Adrenal gland (tissue), 12 donors: ENCODE measurements around the gene CTNND2. TPM values are rescaled to one million over a fixed set of nuclear protein-coding genes. Genes with fewer than 3 reads are reported as not detected.

Experiments
- DNase-seq, 7 donors: peaks; one replicate each; pipeline ENCODE4 v3.0.0-alpha.2; 2019 to 2020
- H3K27ac ChIP-seq, 5 donors: fragments of 200-600 bp; sonication (generic) in 4 of 5; 1 replicate in 3 of 5; 2 replicates in 2 of 5; pipeline versions ENCODE4 v1.5.1 to v1.8.0; 2016 to 2020; ENCODE audit warnings: mild to moderate bottlenecking in 1 of 5
- H3K27me3 ChIP-seq: fragments of 200-600 bp; 2 replicates; pipeline ENCODE4 v1.8.0; 2021
- H3K36me3 ChIP-seq, 2 donors: fragments of 200-600 bp; replicated peaks in 1 of 2; 1 replicate in 1 of 2; 2 replicates in 1 of 2; pipeline versions ENCODE4 v1.5.1 to v1.8.0; 2018 to 2022
- H3K4me1 ChIP-seq, 2 donors: fragments of 200-600 bp; replicated peaks in 1 of 2; 1 replicate in 1 of 2; 2 replicates in 1 of 2; pipeline versions ENCODE4 v1.5.1 to v1.8.0; 2018 to 2021
- H3K4me3 ChIP-seq, 4 donors: fragments of 200-600 bp; sonication (generic) in 3 of 4; one replicate each; pipeline ENCODE4 v1.5.1; 2016 to 2018
- H3K9me3 ChIP-seq, 3 donors: fragments of 200-600 bp; sonication (generic) in 1 of 3; replicated peaks in 1 of 3; 1 replicate in 2 of 3; 2 replicates in 1 of 3; pipeline versions ENCODE4 v1.5.1 to v1.8.0; 2016 to 2021
- POLR2A ChIP-seq, 2 donors: fragments of 450-650 bp; IDR thresholded peaks; one replicate each; pipeline ENCODE4 v1.6.1; 2017; ENCODE audit warnings: antibody characterized with exemption in 2 of 2, mild to moderate bottlenecking in 2 of 2, moderate library complexity in 1 of 2
- WGBS, 4 donors: extraction: QIAGEN DNeasy Blood & Tissue Kit in 2 of 4; methylation state at CpG; one replicate each; pipeline versions ENCODE4 v1.1.5 to v1.1.7; 2013 to 2017; 5-methylcytosine and 5-hydroxymethylcytosine counted together
- intact Hi-C, 2 donors: fragments of 100-400 bp; cut with DNase I; formaldehyde crosslinking; loops; one replicate each; pipeline versions ENCODE4 v1.14.1 to v1.15.0; 2022 to 2023
- polyA plus RNA-seq, 3 donors: library from polyadenylated mRNA; stranded (reverse); fragments of 200-250 nt in 2 of 3; fragments of 350-450 nt in 1 of 3; fragmentation: Illumina TruSeq in 1 of 3; extraction: RNeasy Lipid Tissue Mini Kit (QIAGEN cat#74804) in 1 of 3; gene quantifications; one replicate each; pipeline ENCODE4 v1.2.3, GENCODE V29; 2013 to 2014
- total RNA-seq, 9 donors: library from RNA; depleted of rRNA in 4 of 9; stranded (reverse); fragments of >200 nt in 4 of 9; fragments of 120-200 nt in 1 of 9; fragmentation: NEBNext Ultra II Directional in 1 of 9; extraction: Animal tissue kit (Norgen Biotek cat#: 25700) in 1 of 9; gene quantifications; one replicate each; pipeline versions ENCODE4 v1.1.0 to v1.2.4, GENCODE V29; 2013 to 2023
- TF ChIP-seq, protein P1 (sequence below), 6 experiments: fragments of 450-650 bp in 4 of 6; fragments of 200-600 bp in 2 of 6; sonication (generic) in 1 of 6; IDR thresholded peaks; 1 replicate in 5 of 6; 2 replicates in 1 of 6; pipeline versions ENCODE4 v1.5.1 to v1.8.0; 2016 to 2021; ENCODE audit warnings: antibody characterized with exemption in 6 of 6, mild to moderate bottlenecking in 2 of 6, moderate library complexity in 1 of 6
- donor health status: healthy with polysubstance abuse.
- donor health status: Bipolar disorder and iron deficiency.
- donor health status: DM: yes; HTN: yes; CAD: no.
- donor health status: DM: no; HTN: no; CAD: no.
- donor health status: DM: no; HTN: no; CAD: no.
- donor health status: DM: yes; HTN: yes; CAD: no.

The CTNND2 gene
- total and polyA plus RNA-seq, 12 donors = 0.34 to 4.2 (median 1.1) TPM; not detected in 1

DNA sequence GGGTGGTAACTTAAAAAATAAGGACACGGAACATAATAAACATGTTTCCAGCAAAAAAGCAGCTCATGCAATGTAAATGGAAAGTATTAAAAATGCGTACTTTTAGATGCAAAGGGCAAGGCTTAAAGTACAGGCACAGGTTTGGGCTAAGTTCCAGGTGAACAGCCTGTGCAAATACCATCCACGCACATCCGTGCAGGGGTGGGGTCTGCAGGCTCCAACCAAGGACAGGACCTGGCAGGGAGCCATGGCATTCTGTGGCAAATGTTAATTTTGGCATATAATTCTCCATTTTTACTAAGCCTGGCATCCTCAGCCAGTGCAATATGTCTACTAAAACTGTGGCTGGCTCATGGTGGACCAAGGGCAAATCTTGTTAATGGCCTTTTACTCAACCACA lies 777.4 kb downstream of the CTNND2 start:
- intact Hi-C loops = no loop called here
- Histone ChIP-seq H3K4me3 (no peak overlapping the region), H3K27ac (no peak overlapping the region), H3K9me3 (no peaks in the 10 kb centered on the region), H3K4me1 (no peaks in the 10 kb centered on the region), H3K27me3 (no peaks in the 10 kb centered on the region), H3K36me3 (no peaks in the 10 kb centered on the region)
- TF ChIP-seq, protein P1, sequence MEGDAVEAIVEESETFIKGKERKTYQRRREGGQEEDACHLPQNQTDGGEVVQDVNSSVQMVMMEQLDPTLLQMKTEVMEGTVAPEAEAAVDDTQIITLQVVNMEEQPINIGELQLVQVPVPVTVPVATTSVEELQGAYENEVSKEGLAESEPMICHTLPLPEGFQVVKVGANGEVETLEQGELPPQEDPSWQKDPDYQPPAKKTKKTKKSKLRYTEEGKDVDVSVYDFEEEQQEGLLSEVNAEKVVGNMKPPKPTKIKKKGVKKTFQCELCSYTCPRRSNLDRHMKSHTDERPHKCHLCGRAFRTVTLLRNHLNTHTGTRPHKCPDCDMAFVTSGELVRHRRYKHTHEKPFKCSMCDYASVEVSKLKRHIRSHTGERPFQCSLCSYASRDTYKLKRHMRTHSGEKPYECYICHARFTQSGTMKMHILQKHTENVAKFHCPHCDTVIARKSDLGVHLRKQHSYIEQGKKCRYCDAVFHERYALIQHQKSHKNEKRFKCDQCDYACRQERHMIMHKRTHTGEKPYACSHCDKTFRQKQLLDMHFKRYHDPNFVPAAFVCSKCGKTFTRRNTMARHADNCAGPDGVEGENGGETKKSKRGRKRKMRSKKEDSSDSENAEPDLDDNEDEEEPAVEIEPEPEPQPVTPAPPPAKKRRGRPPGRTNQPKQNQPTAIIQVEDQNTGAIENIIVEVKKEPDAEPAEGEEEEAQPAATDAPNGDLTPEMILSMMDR (IDR thresholded peaks at IDR 0.05) = no peak
- no peak for TF ChIP-seq POLR2A (IDR thresholded peaks at IDR 0.05)
- WGBS, 4 donors = 72 to 81% (median 77%) methylated on average over 4 of the region's 4 CpGs
- DNase-seq = no peak

DNA sequence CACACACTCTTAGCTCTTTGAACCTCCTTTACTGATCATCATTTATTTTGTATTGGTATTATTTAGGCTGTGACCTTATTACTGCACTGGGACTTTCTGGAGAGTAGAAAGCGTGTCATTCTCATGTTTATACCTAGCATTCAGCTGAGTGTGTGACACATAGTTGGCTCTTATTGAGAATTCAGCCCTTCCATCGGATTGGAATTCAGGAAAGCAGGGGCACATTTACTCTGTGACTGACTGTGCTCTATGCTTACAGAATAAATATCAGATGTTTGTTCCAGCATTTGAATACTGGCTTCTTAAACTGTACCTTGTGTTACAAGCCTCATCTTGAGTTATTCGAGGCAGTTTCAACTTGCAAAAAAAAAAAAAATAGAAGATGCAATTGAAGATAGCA lies 782.4 kb downstream of the CTNND2 start:
- no peaks in the 10 kb centered on the region for H3K36me3 ChIP-seq
- no peak for DNase-seq
- 73 to 85% (median 79%) methylated on average over 3 of the region's 3 CpGs for WGBS, 4 donors

DNA sequence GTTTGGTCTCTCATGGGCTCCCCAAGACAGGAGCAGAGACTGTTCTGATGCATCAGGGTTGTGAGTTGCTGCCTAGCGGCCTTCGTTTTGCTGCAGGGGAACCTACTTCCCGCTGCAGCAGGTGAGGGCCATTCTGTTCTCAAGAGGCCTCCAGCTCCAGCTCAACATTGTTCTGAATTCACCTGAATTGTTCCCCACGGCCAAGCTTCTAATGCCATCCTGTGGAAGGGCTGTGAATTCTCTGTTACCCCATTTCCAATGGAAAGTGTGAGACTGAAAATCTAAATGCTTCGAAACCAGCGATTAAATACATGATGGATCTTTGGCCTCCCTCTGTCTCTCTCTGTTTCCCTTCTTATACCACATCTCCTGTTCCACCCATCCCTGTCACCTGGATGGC lies 794.1 kb downstream of the CTNND2 start:
- WGBS, 4 donors = 78 to 87% (median 82%) methylated on average over 6 of the region's 6 CpGs
- no peak overlapping the region for H3K27ac ChIP-seq
- no peaks in the 10 kb centered on the region for H3K27me3 ChIP-seq
- no peak overlapping the region for H3K4me3 ChIP-seq
- intact Hi-C loops = no loop called here
- no peaks in the 10 kb centered on the region for H3K36me3 ChIP-seq
- no peak for DNase-seq
- H3K9me3 ChIP-seq = no peaks in the 10 kb centered on the region
- no peak for TF ChIP-seq POLR2A (IDR thresholded peaks at IDR 0.05)
- TF ChIP-seq, protein P1 (IDR thresholded peaks at IDR 0.05) = no peak
- H3K4me1 ChIP-seq = no peaks in the 10 kb centered on the region

More for the DNA sequence above, 782.4 kb downstream of the CTNND2 start:
- Histone ChIP-seq H3K9me3 (no peaks in the 10 kb centered on the region), H3K27ac (no peak overlapping the region), H3K4me3 (no peak overlapping the region), H3K4me1 (no peaks in the 10 kb centered on the region), H3K27me3 (no peaks in the 10 kb centered on the region)
- TF ChIP-seq, protein P1 (IDR thresholded peaks at IDR 0.05) = no peak
- TF ChIP-seq POLR2A (IDR thresholded peaks at IDR 0.05) = no peak
- intact Hi-C loops = no loop called here

DNA sequence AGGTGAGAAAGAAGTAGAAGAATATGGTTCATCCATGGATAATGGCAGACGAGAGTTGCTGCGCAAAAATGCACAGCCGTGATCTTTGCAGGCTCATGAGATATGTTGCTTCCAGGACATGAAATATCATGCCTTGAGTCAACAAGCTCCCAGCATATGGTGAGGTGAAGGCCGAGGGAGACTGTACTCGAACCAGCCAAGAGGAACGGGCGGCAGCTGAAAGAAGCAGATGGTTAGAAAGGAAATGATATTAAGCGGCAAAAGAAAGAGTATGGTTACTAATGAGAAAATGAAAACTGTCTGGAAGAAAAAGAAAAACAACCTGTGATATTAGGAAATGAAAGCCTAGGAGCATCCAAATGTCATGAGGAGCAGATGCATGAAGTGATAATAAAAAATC lies 798.5 kb downstream of the CTNND2 start:
- WGBS, 4 donors = 78 to 84% (median 79%) methylated on average over 8 of the region's 8 CpGs
- no peaks in the 10 kb centered on the region for H3K36me3 ChIP-seq
- no peak overlapping the region for H3K27ac ChIP-seq
- no peak overlapping the region for H3K4me3 ChIP-seq
- no peaks in the 10 kb centered on the region for H3K4me1 ChIP-seq
- TF ChIP-seq, protein P1 (IDR thresholded peaks at IDR 0.05) = no peak
- no peak for TF ChIP-seq POLR2A (IDR thresholded peaks at IDR 0.05)
- H3K9me3 ChIP-seq = no peaks in the 10 kb centered on the region
- no peak for DNase-seq
- no peaks in the 10 kb centered on the region for H3K27me3 ChIP-seq
- intact Hi-C loops = no loop called here
